PC-9 (cell line): ENCODE results near the gene PRPF8.

Source experiments
- CTCF ChIP-seq: fragments of 200-600 bp; sonication (generic); conservative IDR thresholded peaks from 2 replicates; pipeline ENCODE4 v1.6.1; 2017; ENCODE audit warnings: mixed run types, antibody characterized with exemption, mild to moderate bottlenecking, moderate library complexity
- EZH2 ChIP-seq: fragments of 200-600 bp; sonication (generic); IDR thresholded peaks from 2 replicates; pipeline ENCODE4 v1.8.0; 2017; ENCODE audit warnings: antibody characterized with exemption, low read depth

DNA sequence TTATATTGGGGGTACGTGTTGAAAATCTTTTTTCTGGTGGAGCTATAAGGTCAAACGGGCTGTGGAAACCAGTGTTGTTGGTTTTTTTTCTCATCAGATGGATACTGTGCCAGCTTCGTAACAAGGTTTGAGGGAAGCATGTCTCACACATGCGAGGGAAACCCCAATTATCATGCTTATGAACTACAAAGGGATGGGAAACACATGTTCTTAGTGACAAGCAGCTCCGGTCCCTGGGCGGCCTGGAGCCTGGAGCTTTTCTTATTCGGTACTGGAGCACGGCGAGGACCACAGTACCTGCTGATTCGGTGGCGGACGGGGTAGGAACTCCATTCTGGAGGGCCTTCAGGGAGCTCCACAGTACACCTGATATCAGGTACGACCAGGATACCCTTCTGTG, 68.6 kb downstream of the PRPF8 start:
- TF ChIP-seq CTCF (no peak), EZH2 (no peak)
